Keratinocyte (primary cell): ENCODE results near the gene TPPP2. TPM values are rescaled to one million over a fixed set of nuclear protein-coding genes. Genes with fewer than 3 reads are reported as not detected.

Experiments
- DNase-seq: peaks from one replicate; pipeline ENCODE4 v3.0.0-alpha.2; 2011; ENCODE audit warnings: low read depth, missing footprints, low spot score
- FAIRE-seq: peaks from 2 replicates; lab custom pipeline; 2011; peaks lifted over from hg19 to GRCh38; lab: Jason Lieb, UNC
- H2AFZ ChIP-seq: 2 replicates; pipeline ENCODE4 v1.6.0; 2012; ENCODE audit warnings: low read length, control low read depth, inconsistent platforms; ENCODE audit not compliant: control insufficient read depth
- H3K27ac ChIP-seq: 2 replicates; pipeline ENCODE4 v1.5.1; 2011; ENCODE audit warnings: low read length; ENCODE audit not compliant: control insufficient read depth, insufficient read depth
- H3K27me3 ChIP-seq: 3 replicates; pipeline ENCODE4 v1.6.0; 2011; ENCODE audit warnings: low read length; ENCODE audit not compliant: control insufficient read depth, insufficient read depth; ENCODE audit errors: extremely low read depth
- H3K36me3 ChIP-seq, 2 experiments: 2 replicates in 1 of 2; 3 replicates in 1 of 2; pipeline ENCODE4 v1.5.1; 2011; ENCODE audit warnings: low read length in 2 of 2, mild to moderate bottlenecking in 1 of 2; ENCODE audit not compliant: control insufficient read depth in 2 of 2, insufficient read depth in 2 of 2; ENCODE audit errors: extremely low read depth in 1 of 2
- H3K4me1 ChIP-seq: 3 replicates; pipeline ENCODE4 v1.5.1; 2011; ENCODE audit warnings: low read length; ENCODE audit not compliant: control insufficient read depth, insufficient read depth; ENCODE audit errors: extremely low read depth
- H3K4me2 ChIP-seq: 3 replicates; pipeline ENCODE4 v1.6.0; 2011; ENCODE audit warnings: low read depth, low read length; ENCODE audit not compliant: control insufficient read depth, insufficient read depth; ENCODE audit errors: extremely low read depth
- H3K4me3 ChIP-seq, 3 experiments: fragments of 200-600 bp in 1 of 3; sonication (generic) in 1 of 3; 2 replicates in 2 of 3; 3 replicates in 1 of 3; pipeline ENCODE4 v1.5.1; 2011 to 2016; ENCODE audit warnings: low read length in 3 of 3, mild to moderate bottlenecking in 3 of 3, control low read depth in 2 of 3, inconsistent platforms in 1 of 3, low read depth in 1 of 3, mixed read lengths in 1 of 3, mixed run types in 1 of 3, moderate library complexity in 1 of 3; ENCODE audit not compliant: control insufficient read depth in 2 of 3, insufficient read depth in 2 of 3; ENCODE audit errors: extremely low read depth in 1 of 3
- H3K79me2 ChIP-seq: 2 replicates; pipeline ENCODE4 v1.6.0; 2012; ENCODE audit warnings: low read length; ENCODE audit not compliant: control insufficient read depth, insufficient read depth
- H3K9ac ChIP-seq: 3 replicates; pipeline ENCODE4 v1.6.0; 2011; ENCODE audit warnings: low read length; ENCODE audit not compliant: control insufficient read depth, insufficient read depth; ENCODE audit errors: extremely low read depth
- H3K9me1 ChIP-seq: 3 replicates; pipeline ENCODE4 v1.6.0; 2011; ENCODE audit warnings: low read length; ENCODE audit not compliant: control insufficient read depth, insufficient read depth; ENCODE audit errors: extremely low read depth
- H3K9me3 ChIP-seq: 2 replicates; pipeline ENCODE4 v1.5.1; 2012; ENCODE audit warnings: low read depth, low read length; ENCODE audit not compliant: control insufficient read depth
- H4K20me1 ChIP-seq: 3 replicates; pipeline ENCODE4 v1.6.0; 2011; ENCODE audit warnings: low read length; ENCODE audit not compliant: control insufficient read depth, insufficient read depth; ENCODE audit errors: extremely low read depth
- EZH2 ChIP-seq: IDR thresholded peaks from one replicate; pipeline ENCODE4 v1.6.1; 2012; ENCODE audit warnings: inconsistent platforms, mild to moderate bottlenecking, low read length, moderate library complexity
- dilution Hi-C: fragments of 300-500 bp; cut with MboI; formaldehyde crosslinking; loops from one replicate; pipeline ENCODE4 v1.7.0; 2020; ENCODE audit warnings: low sequenced_read_pairs; ENCODE audit not compliant: extremely low pct_ligation_motif_present
- polyA plus RNA-seq, 5 experiments: library from polyadenylated mRNA; depleted of rRNA in 3 of 5; stranded (reverse) in 3 of 5; stranded (forward) in 1 of 5; unstranded in 1 of 5; fragments of >200 nt; gene quantifications; 1 replicate in 1 of 5; 2 replicates in 3 of 5; 3 replicates in 1 of 5; pipeline versions ENCODE4 v1.2.1 to v1.2.3, GENCODE V29; 2011 to 2012; ENCODE audit warnings: missing spikeins in 2 of 5, low read depth in 1 of 5, low replicate concordance in 1 of 5
- TF ChIP-seq, protein P1 (sequence below), 3 experiments: IDR thresholded peaks in 1 of 3; conservative IDR thresholded peaks in 1 of 3; optimal IDR thresholded peaks in 1 of 3; 2 replicates in 2 of 3; 3 replicates in 1 of 3; pipeline versions ENCODE3 to v1.5.1; 2011; ENCODE audit warnings: low read length in 3 of 3, mild to moderate bottlenecking in 3 of 3, moderate library complexity in 2 of 3, control low read depth in 1 of 3, inconsistent platforms in 1 of 3; ENCODE audit not compliant: insufficient read depth in 2 of 3; ENCODE audit errors: extremely low read depth in 1 of 3

The TPPP2 gene
- polyA plus RNA-seq, 1 donor (not counting 4 experiments of a cell fraction or from before 2014, with no cell fraction given): not detected

DNA sequence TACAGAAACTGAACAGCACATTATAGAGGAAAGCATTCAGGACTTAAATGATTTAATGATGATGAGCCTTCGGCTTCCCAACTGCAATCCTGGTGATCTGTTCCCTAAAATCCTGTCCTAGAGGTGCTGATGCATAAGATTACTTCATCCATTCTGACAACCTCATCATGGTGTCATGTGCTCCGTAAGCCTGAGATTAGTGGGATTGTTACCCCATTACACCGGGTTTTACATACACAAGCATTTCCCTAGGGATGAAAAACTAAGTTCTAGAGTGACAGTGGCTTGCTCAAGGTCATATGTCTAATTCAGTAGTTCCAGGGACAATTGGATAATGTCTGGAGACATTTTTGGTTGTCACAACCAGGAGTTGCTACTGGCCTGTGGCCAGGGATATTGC is 7.1 kb downstream of the TPPP2 start:
- Histone ChIP-seq H4K20me1 (no peaks in the 10 kb centered on the region), H3K27ac (no peak overlapping the region), H3K27me3 (no peaks in the 10 kb centered on the region), H3K4me3 (no peak overlapping the region), H3K9me3 (no peaks in the 10 kb centered on the region), H3K4me2 (no peak overlapping the region), H2AFZ (no peak overlapping the region), H3K36me3 (no peaks in the 10 kb centered on the region), H3K9ac (no peak overlapping the region), H3K9me1 (no peaks in the 10 kb centered on the region), H3K79me2 (no peaks in the 10 kb centered on the region), H3K4me1 (peaks cover 36% of the 10 kb centered on the region)
- DNase-seq (no peak), FAIRE-seq (no peak)
- dilution Hi-C loops: no loop called here
- TF ChIP-seq, protein P1, sequence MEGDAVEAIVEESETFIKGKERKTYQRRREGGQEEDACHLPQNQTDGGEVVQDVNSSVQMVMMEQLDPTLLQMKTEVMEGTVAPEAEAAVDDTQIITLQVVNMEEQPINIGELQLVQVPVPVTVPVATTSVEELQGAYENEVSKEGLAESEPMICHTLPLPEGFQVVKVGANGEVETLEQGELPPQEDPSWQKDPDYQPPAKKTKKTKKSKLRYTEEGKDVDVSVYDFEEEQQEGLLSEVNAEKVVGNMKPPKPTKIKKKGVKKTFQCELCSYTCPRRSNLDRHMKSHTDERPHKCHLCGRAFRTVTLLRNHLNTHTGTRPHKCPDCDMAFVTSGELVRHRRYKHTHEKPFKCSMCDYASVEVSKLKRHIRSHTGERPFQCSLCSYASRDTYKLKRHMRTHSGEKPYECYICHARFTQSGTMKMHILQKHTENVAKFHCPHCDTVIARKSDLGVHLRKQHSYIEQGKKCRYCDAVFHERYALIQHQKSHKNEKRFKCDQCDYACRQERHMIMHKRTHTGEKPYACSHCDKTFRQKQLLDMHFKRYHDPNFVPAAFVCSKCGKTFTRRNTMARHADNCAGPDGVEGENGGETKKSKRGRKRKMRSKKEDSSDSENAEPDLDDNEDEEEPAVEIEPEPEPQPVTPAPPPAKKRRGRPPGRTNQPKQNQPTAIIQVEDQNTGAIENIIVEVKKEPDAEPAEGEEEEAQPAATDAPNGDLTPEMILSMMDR (optimal IDR thresholded peaks at IDR 0.05 in 1 of 3, IDR thresholded peaks at IDR 0.05 in 1 of 3, conservative IDR thresholded peaks at IDR 0.05 in 1 of 3; ENCODE audit: extremely low read depth in 1 of 3, insufficient read depth in 2 of 3, low read length in 3 of 3): no peak
- no peak for TF ChIP-seq EZH2

DNA sequence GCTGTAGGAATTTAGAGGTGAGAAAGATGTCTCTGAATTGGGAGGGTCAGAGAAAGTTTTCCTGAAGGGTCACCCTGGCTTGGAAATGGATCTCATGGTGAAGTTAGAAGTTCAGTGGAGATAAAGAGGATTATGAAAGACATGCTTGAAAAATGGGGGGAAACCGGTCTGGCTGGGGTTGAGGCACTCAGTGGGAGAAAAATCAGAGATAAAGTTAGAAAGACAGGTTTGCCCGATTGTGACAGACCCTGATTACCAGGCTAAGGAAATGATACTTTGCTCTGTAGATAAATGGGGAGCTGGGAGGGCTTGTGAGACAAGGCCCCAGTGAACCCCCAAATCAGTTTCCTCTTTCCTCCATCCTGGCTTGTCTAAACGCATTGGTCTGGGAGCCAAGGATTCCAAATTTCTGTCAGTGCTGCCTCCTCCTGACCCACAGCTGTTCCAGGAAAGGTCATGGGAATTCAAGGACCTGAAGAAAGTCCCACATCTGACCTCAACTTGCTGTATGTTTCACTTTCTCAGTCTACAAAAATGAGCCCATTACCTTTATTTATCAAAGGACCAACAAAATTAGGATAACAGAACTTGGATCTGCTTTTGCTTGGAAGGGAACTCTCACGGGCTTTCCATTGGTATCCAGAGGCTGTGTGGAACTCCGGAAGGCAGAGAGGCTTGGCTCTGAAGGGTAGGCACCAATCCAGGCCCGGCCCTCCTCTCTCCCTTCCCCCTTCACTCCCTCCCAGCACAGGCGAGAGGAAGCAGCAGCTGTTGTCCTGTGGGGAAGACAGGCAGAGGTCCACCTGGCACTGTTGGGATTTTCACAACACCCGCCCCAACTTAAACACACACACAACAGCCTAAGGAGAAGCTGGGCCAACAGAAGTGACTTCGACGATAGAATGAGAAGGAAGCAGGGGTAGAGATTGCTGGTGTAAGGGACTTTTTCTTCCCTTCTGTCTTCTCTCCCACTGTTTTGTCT is 8.7 kb downstream of the TPPP2 start:
- H4K20me1 ChIP-seq: no peaks in the 10 kb centered on the region
- peak overlapping the region; percentile 73 for H2AFZ ChIP-seq
- H3K79me2 ChIP-seq: peaks cover 12% of the 10 kb centered on the region
- H3K4me3 ChIP-seq: no peak overlapping the region
- H3K4me1 ChIP-seq: peaks cover 51% of the 10 kb centered on the region
- no peaks in the 10 kb centered on the region for H3K9me1 ChIP-seq
- peak overlapping the region; percentile 5 for H3K4me2 ChIP-seq
- no peaks in the 10 kb centered on the region for H3K9me3 ChIP-seq
- DNase-seq (no peak), FAIRE-seq (peak; percentile 46)
- TF ChIP-seq EZH2: no peak
- TF ChIP-seq, protein P1 (optimal IDR thresholded peaks at IDR 0.05 in 1 of 3, IDR thresholded peaks at IDR 0.05 in 1 of 3, conservative IDR thresholded peaks at IDR 0.05 in 1 of 3; ENCODE audit: extremely low read depth in 1 of 3, insufficient read depth in 2 of 3, low read length in 3 of 3): no peak
- H3K27me3 ChIP-seq: no peaks in the 10 kb centered on the region
- dilution Hi-C loops: no loop called here
- H3K9ac ChIP-seq: no peak overlapping the region
- H3K36me3 ChIP-seq: no peaks in the 10 kb centered on the region
- H3K27ac ChIP-seq: no peak overlapping the region
